HepG2 (cell line): Measurements from ENCODE around the gene AIF1. TPM values are rescaled to one million over a fixed set of nuclear protein-coding genes. Genes with fewer than 3 reads are reported as not detected.

Experiments
- ATF4 ChIP-seq, 2 experiments: fragments of 450-650 bp in 1 of 2; sonication (generic) in 1 of 2; formaldehyde crosslinking; IDR thresholded peaks; 2 replicates each; pipeline versions ENCODE4 v1.5.0 to v1.8.0; 2020 to 2022; ENCODE audit warnings: mild to moderate bottlenecking in 1 of 2, missing genetic modification reagents in 1 of 2
- FLYWCH1 ChIP-seq: sonication (generic); formaldehyde crosslinking; IDR thresholded peaks from 2 replicates; pipeline ENCODE4 v1.8.1; 2023; ENCODE audit warnings: mild to moderate bottlenecking, missing genetic modification reagents
- FOXK2 ChIP-seq: fragments of 450-650 bp; IDR thresholded peaks from 2 replicates; pipeline ENCODE4 v1.6.1; 2016
- HMG20B ChIP-seq: conservative IDR thresholded peaks from 2 replicates; pipeline ENCODE4 v1.6.1; 2016; ENCODE audit warnings: missing genetic modification reagents, missing compliant biosample characterization
- HMGXB4 ChIP-seq, 2 experiments: sonication (generic) in 1 of 2; formaldehyde crosslinking in 1 of 2; IDR thresholded peaks; 2 replicates each; pipeline versions ENCODE4 v1.4.0 to v1.6.1; 2018 to 2020; ENCODE audit warnings: missing genetic modification reagents in 2 of 2, borderline replicate concordance in 1 of 2, low read depth in 1 of 2, mild to moderate bottlenecking in 1 of 2, missing biosample characterization in 1 of 2
- IRF1 ChIP-seq: sonication (generic); formaldehyde crosslinking; IDR thresholded peaks from 2 replicates; pipeline ENCODE4 v1.4.0; 2020; ENCODE audit warnings: low read depth, mild to moderate bottlenecking, missing genetic modification reagents
- KAT7 ChIP-seq: IDR thresholded peaks from 2 replicates; pipeline ENCODE4 v1.6.1; 2018; ENCODE audit warnings: borderline replicate concordance, missing compliant biosample characterization
- MTERF4 ChIP-seq: sonication (generic); formaldehyde crosslinking; IDR thresholded peaks from 2 replicates; pipeline ENCODE4 v1.8.0; 2023; ENCODE audit warnings: mild to moderate bottlenecking, missing genetic modification reagents
- MXD1 ChIP-seq: sonication (generic); formaldehyde crosslinking; IDR thresholded peaks from 2 replicates; pipeline ENCODE4 v1.4.0; 2020; ENCODE audit warnings: mild to moderate bottlenecking, missing genetic modification reagents
- NFYB ChIP-seq: sonication (generic); formaldehyde crosslinking; IDR thresholded peaks from 2 replicates; pipeline ENCODE4 v1.4.0; 2020; ENCODE audit warnings: missing genetic modification reagents
- PRPF4 ChIP-seq: fragments of 200-400 bp; formaldehyde crosslinking; IDR thresholded peaks from 2 replicates; pipeline ENCODE4 v1.6.1; 2016; ENCODE audit warnings: low read length, low read depth; ENCODE audit not compliant: poor library complexity, severe bottlenecking
- RELA ChIP-seq: sonication (generic); formaldehyde crosslinking; IDR thresholded peaks from 2 replicates; pipeline ENCODE4 v1.4.0; 2020; ENCODE audit warnings: missing genetic modification reagents
- RFXANK ChIP-seq: IDR thresholded peaks from 2 replicates; pipeline ENCODE4 v1.6.1; 2016
- SMAD1 ChIP-seq: sonication (generic); formaldehyde crosslinking; IDR thresholded peaks from 2 replicates; pipeline ENCODE4 v1.4.0; 2020; ENCODE audit warnings: missing genetic modification reagents, low read depth, mild to moderate bottlenecking, borderline replicate concordance
- SP2 ChIP-seq: sonication (generic); formaldehyde crosslinking; IDR thresholded peaks from 2 replicates; pipeline ENCODE4 v1.5.1; 2020; ENCODE audit warnings: mild to moderate bottlenecking, missing genetic modification reagents
- ZFP82 ChIP-seq: sonication (generic); formaldehyde crosslinking; IDR thresholded peaks from 2 replicates; pipeline ENCODE4 v1.5.1; 2020; ENCODE audit warnings: mild to moderate bottlenecking, missing genetic modification reagents, borderline replicate concordance
- ZNF101 ChIP-seq: sonication (generic); formaldehyde crosslinking; IDR thresholded peaks from 2 replicates; pipeline ENCODE4 v1.4.0; 2020; ENCODE audit warnings: mild to moderate bottlenecking, low read depth, missing genetic modification reagents, borderline replicate concordance
- ZNF543 ChIP-seq: sonication (generic); formaldehyde crosslinking; IDR thresholded peaks from 2 replicates; pipeline ENCODE4 v1.4.0; 2020; ENCODE audit warnings: mild to moderate bottlenecking, missing genetic modification reagents
- ZNF574 ChIP-seq: sonication (generic); formaldehyde crosslinking; IDR thresholded peaks from 2 replicates; pipeline ENCODE4 v1.4.0; 2020; ENCODE audit warnings: missing genetic modification reagents
- ZSCAN31 ChIP-seq: sonication (generic); formaldehyde crosslinking; IDR thresholded peaks from 2 replicates; pipeline ENCODE4 v1.5.0; 2020; ENCODE audit warnings: low read depth, mild to moderate bottlenecking, missing genetic modification reagents
- polyA plus RNA-seq, 8 experiments: library from polyadenylated mRNA; depleted of rRNA in 3 of 8; stranded (reverse) in 7 of 8; unstranded in 1 of 8; fragments of >200 nt; fragmentation: Illumina TruSeq in 4 of 8; extraction: Trizol in 4 of 8; gene quantifications; 2 replicates each; pipeline versions ENCODE4 v1.2.1 to v1.2.3, GENCODE V29; 2011 to 2016; ENCODE audit warnings: low read depth in 4 of 8, missing spikeins in 1 of 8, mixed read lengths in 1 of 8; ENCODE audit not compliant: insufficient read depth in 1 of 8
- total RNA-seq, 5 experiments: library from RNA; depleted of rRNA; stranded (reverse); fragments of >200 nt; fragmentation: Illumina TruSeq; extraction: Trizol; gene quantifications; 2 replicates each; pipeline ENCODE4 v1.2.3, GENCODE V29; 2016; ENCODE audit warnings: low read depth in 1 of 5

Gene AIF1
- total and polyA plus RNA-seq, 2 of the 13 experiments (the other 11 are each of a cell fraction or from before 2014, with no cell fraction given), result 1.5 TPM; not detected in 1

- TF ChIP-seq MTERF4 (CRISPR knock-in tag) (peak; percentile 71), PRPF4 (no peak), HMGXB4 (CRISPR knock-in tag; IDR thresholded peaks at IDR 0.05; ENCODE audit: borderline replicate concordance in 1 of 2, low read depth in 1 of 2) (peak; percentile 63 to 92; a peak in 3 of 4 replicates), ZFP82 (CRISPR knock-in tag) (peak; percentile 78; the same call in 1 of the 2 replicates), RELA (peak; percentile 71; the same call in 1 of the 2 replicates), ZSCAN31 (CRISPR knock-in tag) (peak; percentile 84; the same call in 1 of the 2 replicates), SMAD1 (CRISPR knock-in tag) (0 out of 2 replicates have a peak, but pooled peaks have one; percentile 16), SP2 (CRISPR knock-in tag) (peak; percentile 37; the same call in 1 of the 2 replicates), ZNF574 (peak; percentile 88), NFYB (CRISPR knock-in tag) (0 out of 2 replicates have a peak, but pooled peaks have one; percentile 30), HMG20B (CRISPR knock-in tag) (no peak; the same call in 1 of the 2 replicates), RFXANK (CRISPR knock-in tag) (no peak), FLYWCH1 (CRISPR knock-in tag) (peak; percentile 86), ZNF101 (0 out of 2 replicates have a peak, but pooled peaks have one; percentile 18), MXD1 (CRISPR knock-in tag) (no peak; the same call in 1 of the 2 replicates), ATF4 (CRISPR knock-in tag; IDR thresholded peaks at IDR 0.05) (no peak), KAT7 (CRISPR knock-in tag) (peak; percentile 66; the same call in 1 of the 2 replicates), IRF1 (CRISPR knock-in tag) (peak; percentile 87; the same call in 1 of the 2 replicates), ZNF543 (CRISPR knock-in tag) (peak; percentile 78; the same call in 1 of the 2 replicates), FOXK2 (no peak)
Observed at GRCh38 chr6:31660381-31661261, 45.6 kb downstream of the AIF1 start, which contains the start of gene C6orf47 (continued).
